HG02870 (cell line): ENCODE data around the gene ABCB8.

Experiments
- ATAC-seq: cut with Tn5 transposase; IDR thresholded peaks from one replicate; pipeline ENCODE4 v1.9.1; 2021; ENCODE audit warnings: mild to moderate bottlenecking, moderate library complexity; ENCODE audit not compliant: unreplicated experiment

Gene ABCB8

GRCh38 chr7:151070574-151070960, 42.3 kb downstream of the ABCB8 start:
- ATAC-seq = no peak

GRCh38 chr7:151071032-151071866, 43.0 kb downstream of the ABCB8 start:
- no peak for ATAC-seq

- no peak for ATAC-seq
These were observed 45.7 kb downstream of the ABCB8 start for GRCh38 chr7:151073990-151074389.

GRCh38 chr7:151074817-151075661, 46.8 kb downstream of the ABCB8 start:
- no peak for ATAC-seq

- ATAC-seq = no peak
These were observed 47.4 kb downstream of the ABCB8 start for GRCh38 chr7:151075662-151075971.

- no peak for ATAC-seq
These were observed 47.8 kb downstream of the ABCB8 start for GRCh38 chr7:151075978-151076426.

- ATAC-seq = no peak
These were observed 48.8 kb downstream of the ABCB8 start for GRCh38 chr7:151076863-151077704.

- ATAC-seq = no peak
These were observed 49.5 kb downstream of the ABCB8 start for GRCh38 chr7:151077705-151078232.

GRCh38 chr7:151078233-151079040, 50.2 kb downstream of the ABCB8 start:
- ATAC-seq = no peak

GRCh38 chr7:151079199-151079910, 51.1 kb downstream of the ABCB8 start:
- ATAC-seq = no peak

- no peak for ATAC-seq
These were observed 51.8 kb downstream of the ABCB8 start for GRCh38 chr7:151080067-151080521.

- ATAC-seq = peak; percentile 68
These were observed 52.4 kb downstream of the ABCB8 start, which contains the start of gene FASTK for GRCh38 chr7:151080522-151081169. FASTK (minus strand) TSS chr7:151080809; CDS start chr7:151080766, 43 bp downstream.

- no peak for ATAC-seq
These were observed 53.2 kb downstream of the ABCB8 start for GRCh38 chr7:151081170-151082101.

- ATAC-seq = no peak
These were observed 54.2 kb downstream of the ABCB8 start for GRCh38 chr7:151082141-151083070.

GRCh38 chr7:151083071-151083823, 55.0 kb downstream of the ABCB8 start, which contains the start of gene TMUB1:
TMUB1 (minus strand) TSS chr7:151083493; CDS start chr7:151082563, 930 bp downstream.
- peak; percentile 42 for ATAC-seq

- no peak for ATAC-seq
These were observed 55.5 kb downstream of the ABCB8 start for GRCh38 chr7:151083824-151084160.
